Measurements from ENCODE around the gene FHOD3.

Gene FHOD3

DNA sequence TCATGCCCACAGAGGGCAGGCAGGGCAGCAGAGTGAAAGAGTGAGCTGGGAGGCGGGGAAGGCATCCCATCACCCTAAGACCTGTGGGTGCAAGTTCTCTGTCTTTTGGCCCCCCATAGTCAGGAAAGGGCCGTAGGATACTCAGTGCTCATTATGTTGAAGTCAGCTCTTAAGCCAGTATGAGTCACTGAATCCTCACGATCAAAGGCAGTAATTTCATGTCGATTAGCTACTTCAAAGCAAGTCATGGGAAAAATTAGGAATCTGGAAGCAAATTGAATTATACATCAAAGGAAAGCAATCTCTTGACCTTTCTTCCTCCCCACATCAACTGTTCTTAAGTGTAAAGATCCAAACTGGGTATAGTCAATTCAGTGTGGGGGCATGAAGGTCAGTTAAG is 178.9 kb downstream of the FHOD3 start:
- TF ChIP-seq, protein P1, sequence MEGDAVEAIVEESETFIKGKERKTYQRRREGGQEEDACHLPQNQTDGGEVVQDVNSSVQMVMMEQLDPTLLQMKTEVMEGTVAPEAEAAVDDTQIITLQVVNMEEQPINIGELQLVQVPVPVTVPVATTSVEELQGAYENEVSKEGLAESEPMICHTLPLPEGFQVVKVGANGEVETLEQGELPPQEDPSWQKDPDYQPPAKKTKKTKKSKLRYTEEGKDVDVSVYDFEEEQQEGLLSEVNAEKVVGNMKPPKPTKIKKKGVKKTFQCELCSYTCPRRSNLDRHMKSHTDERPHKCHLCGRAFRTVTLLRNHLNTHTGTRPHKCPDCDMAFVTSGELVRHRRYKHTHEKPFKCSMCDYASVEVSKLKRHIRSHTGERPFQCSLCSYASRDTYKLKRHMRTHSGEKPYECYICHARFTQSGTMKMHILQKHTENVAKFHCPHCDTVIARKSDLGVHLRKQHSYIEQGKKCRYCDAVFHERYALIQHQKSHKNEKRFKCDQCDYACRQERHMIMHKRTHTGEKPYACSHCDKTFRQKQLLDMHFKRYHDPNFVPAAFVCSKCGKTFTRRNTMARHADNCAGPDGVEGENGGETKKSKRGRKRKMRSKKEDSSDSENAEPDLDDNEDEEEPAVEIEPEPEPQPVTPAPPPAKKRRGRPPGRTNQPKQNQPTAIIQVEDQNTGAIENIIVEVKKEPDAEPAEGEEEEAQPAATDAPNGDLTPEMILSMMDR (IDR thresholded peaks at IDR 0.05; ENCODE audit: low read depth, low read length), result no peak
- no peak overlapping the region for H3K4me3 ChIP-seq (ENCODE audit: low read depth, low read length)

DNA sequence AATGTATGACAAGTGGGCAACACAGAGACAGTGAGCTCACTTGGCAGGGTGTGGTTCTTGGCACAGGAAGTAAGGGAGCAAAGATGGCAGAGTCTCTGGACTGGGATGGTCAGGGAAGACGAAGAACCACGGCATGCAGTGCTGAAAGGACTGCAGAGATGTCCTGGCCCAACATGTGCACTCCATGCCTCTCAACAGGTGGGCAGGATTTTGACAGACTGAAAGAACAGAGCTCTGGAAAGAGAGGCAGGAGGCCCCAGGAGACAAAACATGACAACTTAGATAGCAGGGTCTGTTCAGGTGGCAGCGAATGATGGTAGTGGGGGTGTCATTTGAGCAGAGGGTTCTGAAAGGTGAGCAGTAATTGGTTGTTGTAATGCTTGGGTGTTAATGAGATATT is 180.3 kb downstream of the FHOD3 start:
- TF ChIP-seq, protein P1 (IDR thresholded peaks at IDR 0.05; ENCODE audit: low read depth, low read length), result no peak
- H3K4me3 ChIP-seq (ENCODE audit: low read depth, low read length), result no peak overlapping the region

DNA sequence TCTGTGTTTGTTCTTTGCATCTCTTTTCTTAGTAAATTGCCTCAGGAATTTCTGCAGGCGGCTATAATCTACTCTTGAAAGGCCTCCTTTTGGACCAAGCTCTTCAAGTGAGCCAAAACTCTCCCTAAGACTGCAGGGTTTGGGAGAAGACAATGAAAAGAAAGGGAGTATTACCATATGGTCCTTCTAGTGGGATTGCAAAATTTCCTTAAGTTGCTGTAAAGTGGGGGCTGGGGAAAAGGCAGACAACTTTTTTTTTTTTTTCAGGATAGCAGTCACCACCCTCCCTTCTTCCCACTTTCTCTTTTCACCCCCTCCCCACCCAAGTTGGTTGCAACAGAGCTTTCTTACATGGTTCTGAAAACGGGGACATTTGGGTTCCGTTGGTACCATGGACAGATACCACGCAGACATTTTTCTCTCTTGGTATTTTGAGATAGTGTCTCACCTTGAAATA is 183.7 kb downstream of the FHOD3 start:
- TF ChIP-seq, protein P1 (IDR thresholded peaks at IDR 0.05; ENCODE audit: low read depth, low read length), result no peak
- H3K4me3 ChIP-seq (ENCODE audit: low read depth, low read length), result no peak overlapping the region

DNA sequence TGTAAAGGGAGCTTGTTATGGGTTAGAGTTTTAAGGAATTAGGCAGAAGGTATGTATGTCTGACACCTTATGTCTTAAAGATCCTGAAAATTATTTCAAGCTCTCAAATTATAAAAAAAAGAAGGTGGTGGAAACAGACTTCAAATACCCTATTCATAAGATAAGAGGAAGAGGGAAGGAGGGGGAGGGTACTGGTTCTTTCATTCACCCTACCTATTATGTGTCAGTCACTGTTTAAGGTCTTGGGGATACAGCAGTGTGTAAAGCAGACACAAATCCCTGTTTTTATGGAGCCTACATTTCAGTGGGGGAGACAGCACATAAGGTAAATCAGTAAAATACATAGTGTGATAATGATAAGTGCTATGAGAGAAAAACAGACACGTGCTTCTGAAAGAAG is 184.4 kb downstream of the FHOD3 start:
- H3K4me3 ChIP-seq (ENCODE audit: low read depth, low read length), result no peak overlapping the region
- TF ChIP-seq, protein P1 (IDR thresholded peaks at IDR 0.05; ENCODE audit: low read depth, low read length), result no peak

DNA sequence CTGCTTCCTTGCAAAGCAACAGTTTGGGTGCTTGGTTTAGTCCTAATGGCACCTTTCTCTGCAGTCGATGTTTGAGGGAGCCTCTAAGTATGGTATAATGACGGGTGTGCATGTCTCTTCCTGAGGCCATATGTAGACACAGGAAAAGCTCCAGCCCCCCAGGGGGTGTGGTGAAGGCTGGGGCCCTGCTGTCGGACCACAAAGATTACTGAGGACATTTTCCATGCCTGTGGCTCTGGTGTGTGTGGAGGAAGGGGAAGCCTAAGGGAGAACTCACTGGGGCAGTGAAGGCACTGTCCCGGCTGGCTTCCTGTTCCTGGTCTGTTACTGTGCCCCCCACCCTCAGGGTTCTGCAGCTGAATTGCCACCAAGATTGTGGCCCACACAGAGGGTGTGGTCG is 187.1 kb downstream of the FHOD3 start:
- TF ChIP-seq, protein P1 (IDR thresholded peaks at IDR 0.05; ENCODE audit: low read depth, low read length), result no peak
- no peak overlapping the region for H3K4me3 ChIP-seq (ENCODE audit: low read depth, low read length)

DNA sequence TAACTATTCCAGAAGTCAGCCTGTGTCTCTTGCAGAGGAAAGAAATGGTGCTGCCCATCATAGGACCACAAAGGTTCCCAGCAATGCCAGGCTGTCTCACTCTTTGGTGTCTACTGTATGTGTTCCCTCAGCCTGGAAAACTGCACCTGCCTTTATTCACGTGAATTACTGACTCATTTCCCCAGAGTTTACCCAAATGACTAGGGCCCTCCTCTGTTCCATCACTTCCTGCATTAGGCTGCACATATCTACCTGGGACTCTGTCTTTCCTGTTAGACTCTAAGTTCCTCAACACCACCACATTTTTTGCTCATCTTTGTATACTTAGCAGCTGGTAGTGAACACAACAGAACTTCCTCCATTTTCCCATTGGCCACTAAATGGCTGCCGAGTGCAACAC is 188.3 kb downstream of the FHOD3 start:
- H3K4me3 ChIP-seq (ENCODE audit: low read depth, low read length), result no peak overlapping the region
- TF ChIP-seq, protein P1 (IDR thresholded peaks at IDR 0.05; ENCODE audit: low read depth, low read length), result no peak

DNA sequence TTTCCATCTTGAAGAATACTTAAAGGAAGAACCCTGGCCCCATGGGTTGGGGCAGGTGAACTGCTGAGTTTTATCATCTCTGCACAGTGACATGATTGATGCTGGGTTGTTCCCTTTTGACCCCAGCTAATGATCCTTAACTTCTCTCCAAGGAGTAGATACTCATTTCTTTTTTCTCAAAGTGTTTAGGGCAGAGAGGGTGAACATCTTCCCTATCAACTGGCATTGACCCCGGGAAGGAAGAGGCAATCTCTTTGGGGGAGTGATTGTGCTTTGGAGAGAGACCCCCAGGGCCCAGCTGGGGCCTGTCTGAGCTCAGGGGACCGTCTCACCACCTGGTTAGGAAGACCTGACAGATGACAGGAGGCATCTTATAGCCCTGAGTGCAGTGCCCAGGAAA is 190.6 kb downstream of the FHOD3 start:
- TF ChIP-seq, protein P1 (IDR thresholded peaks at IDR 0.05; ENCODE audit: low read depth, low read length), result no peak
- H3K4me3 ChIP-seq (ENCODE audit: low read depth, low read length), result no peak overlapping the region
